ENCODE data around the gene MYMX. TPM values are rescaled to one million over a fixed set of nuclear protein-coding genes. Genes with fewer than 3 reads are reported as not detected.
A peak's percentile ranks its signal among the peaks of the same experiment; 100 is the strongest.
"Not testable (repeated sequence)": the region's sequence is repeated elsewhere in the genome, so short reads cannot be mapped to it uniquely, and the experiment has no call there.

MYMX gene
- polyA plus RNA-seq, 2 of the 4 experiments (the other 2 are of a cell fraction) = not detected

- TF ChIP-seq ESRRA (IDR thresholded peaks at IDR 0.05; ENCODE audit: borderline replicate concordance, low read length) (no peak), HEYL (CRISPR knock-in tag; IDR thresholded peaks at IDR 0.05) (no peak), RARB (CRISPR knock-in tag; IDR thresholded peaks at IDR 0.05) (no peak), GATA3 (IDR thresholded peaks at IDR 0.05; ENCODE audit: borderline replicate concordance) (no peak), POLR2A (IDR thresholded peaks at IDR 0.05; ENCODE audit: low read length) (no peak), NFE2L2 (conservative IDR thresholded peaks at IDR 0.05; ENCODE audit: low read length) (no peak), NPAS2 (CRISPR knock-in tag; IDR thresholded peaks at IDR 0.05; ENCODE audit: borderline replicate concordance) (no peak), FOSB (CRISPR knock-in tag; IDR thresholded peaks at IDR 0.05) (no peak), TFCP2L1 (CRISPR knock-in tag; IDR thresholded peaks at IDR 0.05) (no peak), PBX3 (IDR thresholded peaks at IDR 0.05) (no peak), FOSL2 (IDR thresholded peaks at IDR 0.05) (no peak), FOSL2 (CRISPR knock-in tag; IDR thresholded peaks at IDR 0.05) (no peak), FOXS1 (CRISPR knock-in tag; IDR thresholded peaks at IDR 0.05) (no peak), RFX5 (IDR thresholded peaks at IDR 0.05) (no peak), CTCF (IDR thresholded peaks at IDR 0.05) (no peak), CBX8 (IDR thresholded peaks at IDR 0.05) (no peak), CHD4 (IDR thresholded peaks at IDR 0.05; ENCODE audit: borderline replicate concordance) (no peak)
- TF ChIP-seq, protein P1, sequence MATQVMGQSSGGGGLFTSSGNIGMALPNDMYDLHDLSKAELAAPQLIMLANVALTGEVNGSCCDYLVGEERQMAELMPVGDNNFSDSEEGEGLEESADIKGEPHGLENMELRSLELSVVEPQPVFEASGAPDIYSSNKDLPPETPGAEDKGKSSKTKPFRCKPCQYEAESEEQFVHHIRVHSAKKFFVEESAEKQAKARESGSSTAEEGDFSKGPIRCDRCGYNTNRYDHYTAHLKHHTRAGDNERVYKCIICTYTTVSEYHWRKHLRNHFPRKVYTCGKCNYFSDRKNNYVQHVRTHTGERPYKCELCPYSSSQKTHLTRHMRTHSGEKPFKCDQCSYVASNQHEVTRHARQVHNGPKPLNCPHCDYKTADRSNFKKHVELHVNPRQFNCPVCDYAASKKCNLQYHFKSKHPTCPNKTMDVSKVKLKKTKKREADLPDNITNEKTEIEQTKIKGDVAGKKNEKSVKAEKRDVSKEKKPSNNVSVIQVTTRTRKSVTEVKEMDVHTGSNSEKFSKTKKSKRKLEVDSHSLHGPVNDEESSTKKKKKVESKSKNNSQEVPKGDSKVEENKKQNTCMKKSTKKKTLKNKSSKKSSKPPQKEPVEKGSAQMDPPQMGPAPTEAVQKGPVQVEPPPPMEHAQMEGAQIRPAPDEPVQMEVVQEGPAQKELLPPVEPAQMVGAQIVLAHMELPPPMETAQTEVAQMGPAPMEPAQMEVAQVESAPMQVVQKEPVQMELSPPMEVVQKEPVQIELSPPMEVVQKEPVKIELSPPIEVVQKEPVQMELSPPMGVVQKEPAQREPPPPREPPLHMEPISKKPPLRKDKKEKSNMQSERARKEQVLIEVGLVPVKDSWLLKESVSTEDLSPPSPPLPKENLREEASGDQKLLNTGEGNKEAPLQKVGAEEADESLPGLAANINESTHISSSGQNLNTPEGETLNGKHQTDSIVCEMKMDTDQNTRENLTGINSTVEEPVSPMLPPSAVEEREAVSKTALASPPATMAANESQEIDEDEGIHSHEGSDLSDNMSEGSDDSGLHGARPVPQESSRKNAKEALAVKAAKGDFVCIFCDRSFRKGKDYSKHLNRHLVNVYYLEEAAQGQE (IDR thresholded peaks at IDR 0.05) = no peak
- TF ChIP-seq, protein P2, sequence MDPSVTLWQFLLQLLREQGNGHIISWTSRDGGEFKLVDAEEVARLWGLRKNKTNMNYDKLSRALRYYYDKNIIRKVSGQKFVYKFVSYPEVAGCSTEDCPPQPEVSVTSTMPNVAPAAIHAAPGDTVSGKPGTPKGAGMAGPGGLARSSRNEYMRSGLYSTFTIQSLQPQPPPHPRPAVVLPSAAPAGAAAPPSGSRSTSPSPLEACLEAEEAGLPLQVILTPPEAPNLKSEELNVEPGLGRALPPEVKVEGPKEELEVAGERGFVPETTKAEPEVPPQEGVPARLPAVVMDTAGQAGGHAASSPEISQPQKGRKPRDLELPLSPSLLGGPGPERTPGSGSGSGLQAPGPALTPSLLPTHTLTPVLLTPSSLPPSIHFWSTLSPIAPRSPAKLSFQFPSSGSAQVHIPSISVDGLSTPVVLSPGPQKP (IDR thresholded peaks at IDR 0.05; ENCODE audit: low read depth, low read length) = no peak
- ChIA-PET POLR2A (interaction anchor here (1.3 kb wide), 1 partner anchor 66 kb away, joined by 3 read pairs; the partner anchor contains the start of gene HSP90AB1), CTCF (interaction anchor here (1.0 to 1.6 kb wide), 3 partner anchors 8 to 54 kb away, joined by 3 to 7 read pairs (median 7); no protein-coding TSS in a partner anchor)
- ATAC-seq (peak; percentile 23 to 48; a peak in 2 of 6 replicates), DNase-seq (ENCODE audit: low read depth in 1 of 2, low spot score in 1 of 2) (no peak), FAIRE-seq (no peak)
- H3K4me3 ChIP-seq = no peak overlapping the region
- 0 out of 3 replicates have a peak, but pooled peaks cover 5% of the 10 kb centered on the region for H3K4me1 ChIP-seq
- H3K27ac ChIP-seq = no peak overlapping the region
- 93% methylated on average over 4 of the region's 4 CpGs for WGBS (ENCODE audit: missing lambda C conversion rate)
- H3K9me3 ChIP-seq = no peaks in the 10 kb centered on the region
- H3K4me2 ChIP-seq = no peak overlapping the region
Observed at GRCh38 chr6:44180886-44181285, 35.8 kb upstream of the MYMX start.

GRCh38 chr6:44181784-44182183 is 34.9 kb upstream of the MYMX start:
- H3K4me2 ChIP-seq; H3K27ac ChIP-seq; POLR2A ChIA-PET; ATAC-seq; H3K4me1 ChIP-seq; DNase-seq (ENCODE audit: low read depth in 1 of 2, low spot score in 1 of 2); FAIRE-seq; H3K9me3 ChIP-seq; H3K4me3 ChIP-seq: not testable (repeated sequence)
- CTCF ChIA-PET = interaction anchor here (0.6 to 1.6 kb wide), 2 partner anchors 9 to 87 kb away, joined by 3 to 7 read pairs; no protein-coding TSS in a partner anchor

All from A549 (cell line).